Activated CD8-positive, alpha-beta T cell treated with anti-CD3 and anti-CD28 coated beads for 36 hours (primary cell): ENCODE results near the gene CACNA1S. TPM values are rescaled to one million over a fixed set of nuclear protein-coding genes. Genes with fewer than 3 reads are reported as not detected.

ENCODE experiments used
- ATAC-seq: fragments of 200-7000 bp; cut with Tn5 transposase; one replicate; pipeline ENCODE4 v1.10.0; 2021; ENCODE audit warnings: mild to moderate bottlenecking, moderate library complexity
- CTCF ChIA-PET: fragments of 350-600 bp; sonication (Branson Sonifier 250); formaldehyde crosslinking; loops from one replicate; lab custom pipeline; 2021; ENCODE audit warnings: antibody characterized with exemption; lab: Charles Lee
- POLR2A ChIA-PET: fragments of 350-600 bp; sonication (Branson Sonifier 250); formaldehyde crosslinking; loops from one replicate; lab custom pipeline; 2021; ENCODE audit warnings: antibody characterized with exemption; lab: Charles Lee
- DNase-seq: peaks from one replicate; pipeline ENCODE4 v3.0.0-alpha.2; 2020
- H3K27ac Mint-ChIP-seq: one replicate; pipeline ENCODE4 v1.8.0; 2021; ENCODE audit warnings: mild to moderate bottlenecking, mixed read lengths
- H3K27me3 Mint-ChIP-seq: one replicate; pipeline ENCODE4 v1.8.0; 2021; ENCODE audit warnings: mixed read lengths
- H3K36me3 Mint-ChIP-seq: one replicate; pipeline ENCODE4 v1.8.0; 2021; ENCODE audit warnings: low read depth, mixed read lengths
- H3K4me1 Mint-ChIP-seq: one replicate; pipeline ENCODE4 v1.8.0; 2021; ENCODE audit warnings: low read depth, mixed read lengths
- H3K4me3 Mint-ChIP-seq: one replicate; pipeline ENCODE4 v1.8.0; 2021; ENCODE audit warnings: mild to moderate bottlenecking, moderate library complexity, mixed read lengths
- H3K9me3 Mint-ChIP-seq: one replicate; pipeline ENCODE4 v1.8.0; 2021; ENCODE audit warnings: mixed read lengths
- intact Hi-C: fragments of 100-400 bp; cut with micrococcal nuclease; formaldehyde crosslinking; loops from one replicate; pipeline ENCODE4 v1.10.0; 2022
- total RNA-seq, 2 experiments: library from RNA; stranded (reverse); gene quantifications; one replicate each; pipeline ENCODE4 v1.2.3, GENCODE V29; 2021
- TF ChIP-seq, protein P1 (sequence below): fragments of 200-600 bp; IDR thresholded peaks from one replicate; pipeline ENCODE4 v1.8.0; 2022; ENCODE audit warnings: antibody characterized with exemption, mild to moderate bottlenecking

CACNA1S gene
- total RNA-seq, 2 experiments from 2014 or later, result not detected

DNA sequence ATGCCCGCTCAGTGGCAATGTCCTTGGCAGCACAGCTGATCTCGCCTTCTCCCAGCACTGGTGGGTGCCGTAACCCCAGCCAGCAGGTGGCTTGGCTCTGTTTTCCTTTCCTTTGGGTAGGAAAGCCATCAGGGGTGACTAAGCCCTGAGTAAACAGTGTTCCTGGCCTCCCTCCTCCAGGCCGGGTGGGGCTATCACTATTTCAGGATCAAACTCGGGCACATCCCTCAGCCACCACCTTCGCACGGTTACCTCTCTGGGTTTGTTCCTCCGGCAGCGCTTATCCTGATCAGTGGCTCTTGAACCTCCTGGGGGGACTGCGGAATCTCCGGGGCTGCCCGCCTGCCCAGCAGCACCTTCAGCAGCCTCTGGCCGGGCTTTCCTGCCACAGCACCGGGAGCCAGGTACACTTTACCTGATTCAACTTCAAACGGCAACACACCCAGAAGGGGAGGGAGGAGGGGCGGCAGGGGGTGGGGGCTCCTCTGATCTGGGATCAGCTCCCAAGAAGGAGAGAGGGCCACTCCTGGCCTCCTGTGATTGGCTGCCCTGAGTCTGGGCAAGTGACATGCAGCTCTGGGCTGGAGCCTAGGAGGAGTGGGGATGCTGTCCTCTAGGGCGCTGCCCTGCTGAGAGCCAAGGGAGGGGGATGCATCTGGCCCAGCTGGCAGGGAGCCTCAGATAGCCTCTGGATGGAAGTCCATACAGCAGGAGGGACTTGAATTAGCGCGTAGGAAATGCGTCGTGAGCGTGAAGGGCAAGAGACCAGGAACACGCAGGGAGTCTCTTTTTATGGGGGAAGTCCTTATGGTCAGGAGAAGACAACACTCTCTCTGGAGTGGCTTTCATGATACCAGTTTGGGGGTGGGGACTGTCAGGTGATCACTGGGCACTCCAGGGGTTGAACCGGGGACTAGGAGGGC, 14.9 kb upstream of the CACNA1S start, which contains the start of gene ASCL5:
ASCL5 (minus strand) TSS at position 353 of the 923 bp plus-strand sequence. CDS start 11,812 bp downstream, outside the sequence.
- intact Hi-C loops, result no loop called here
- Mint-ChIP-seq H3K4me1 (no peaks in the 10 kb centered on the region), H3K36me3 (no peaks in the 10 kb centered on the region), H3K27ac (no peak within 1 kb of the TSS), H3K4me3 (no peak within 1 kb of the TSS), H3K9me3 (no peaks in the 10 kb centered on the region), H3K27me3 (peaks cover 10% of the 10 kb centered on the region)
- TF ChIP-seq, protein P1, sequence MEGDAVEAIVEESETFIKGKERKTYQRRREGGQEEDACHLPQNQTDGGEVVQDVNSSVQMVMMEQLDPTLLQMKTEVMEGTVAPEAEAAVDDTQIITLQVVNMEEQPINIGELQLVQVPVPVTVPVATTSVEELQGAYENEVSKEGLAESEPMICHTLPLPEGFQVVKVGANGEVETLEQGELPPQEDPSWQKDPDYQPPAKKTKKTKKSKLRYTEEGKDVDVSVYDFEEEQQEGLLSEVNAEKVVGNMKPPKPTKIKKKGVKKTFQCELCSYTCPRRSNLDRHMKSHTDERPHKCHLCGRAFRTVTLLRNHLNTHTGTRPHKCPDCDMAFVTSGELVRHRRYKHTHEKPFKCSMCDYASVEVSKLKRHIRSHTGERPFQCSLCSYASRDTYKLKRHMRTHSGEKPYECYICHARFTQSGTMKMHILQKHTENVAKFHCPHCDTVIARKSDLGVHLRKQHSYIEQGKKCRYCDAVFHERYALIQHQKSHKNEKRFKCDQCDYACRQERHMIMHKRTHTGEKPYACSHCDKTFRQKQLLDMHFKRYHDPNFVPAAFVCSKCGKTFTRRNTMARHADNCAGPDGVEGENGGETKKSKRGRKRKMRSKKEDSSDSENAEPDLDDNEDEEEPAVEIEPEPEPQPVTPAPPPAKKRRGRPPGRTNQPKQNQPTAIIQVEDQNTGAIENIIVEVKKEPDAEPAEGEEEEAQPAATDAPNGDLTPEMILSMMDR, result no peak
- CTCF ChIA-PET, result interaction anchor here (2.1 kb wide), 1 partner anchor 8 kb away, joined by 5 read pairs; no protein-coding TSS in a partner anchor
- POLR2A ChIA-PET, result no interaction called here
- DNase-seq (no peak), ATAC-seq (no peak)

- intact Hi-C loops, result no loop called here
- no peak for ATAC-seq
- Mint-ChIP-seq H3K9me3 (no peaks in the 10 kb centered on the region), H3K27ac (no peak overlapping the region), H3K27me3 (peaks cover 10% of the 10 kb centered on the region), H3K4me3 (no peak overlapping the region), H3K4me1 (no peaks in the 10 kb centered on the region), H3K36me3 (no peaks in the 10 kb centered on the region)
- CTCF ChIA-PET, result interaction anchor here (1.7 kb wide), 1 partner anchor 12 kb away, joined by 5 read pairs; no protein-coding TSS in a partner anchor
- POLR2A ChIA-PET, result no interaction called here
- TF ChIP-seq, protein P1, result no peak
- no peak for DNase-seq
Observed at GRCh38 chr1:201126463-201126831, 14.2 kb upstream of the CACNA1S start.

- Mint-ChIP-seq H3K4me3 (no peak overlapping the region), H3K27ac (no peak overlapping the region), H3K4me1 (no peaks in the 10 kb centered on the region), H3K9me3 (no peaks in the 10 kb centered on the region), H3K27me3 (peaks cover 10% of the 10 kb centered on the region), H3K36me3 (no peaks in the 10 kb centered on the region)
- ATAC-seq (no peak), DNase-seq (no peak)
- TF ChIP-seq, protein P1, result no peak
- POLR2A ChIA-PET, result no interaction called here
- intact Hi-C loops, result no loop called here
- CTCF ChIA-PET, result interaction anchor here (1.7 to 1.9 kb wide), 2 partner anchors 11 to 12 kb away, joined by 5 read pairs; no protein-coding TSS in a partner anchor
Observed at GRCh38 chr1:201125800-201126199, 13.6 kb upstream of the CACNA1S start.

GRCh38 chr1:201125019-201125418, 12.8 kb upstream of the CACNA1S start:
- intact Hi-C loops, result no loop called here
- TF ChIP-seq, protein P1, result no peak
- H3K27me3 Mint-ChIP-seq, result peaks cover 10% of the 10 kb centered on the region
- H3K9me3 Mint-ChIP-seq, result no peaks in the 10 kb centered on the region
- H3K4me1 Mint-ChIP-seq, result peaks cover 3% of the 10 kb centered on the region
- DNase-seq, result no peak
- ATAC-seq, result no peak
- POLR2A ChIA-PET, result no interaction called here
- H3K36me3 Mint-ChIP-seq, result no peaks in the 10 kb centered on the region
- CTCF ChIA-PET, result interaction anchor here (1.7 to 1.9 kb wide), 2 partner anchors 10 to 12 kb away, joined by 5 read pairs; no protein-coding TSS in a partner anchor
- H3K27ac Mint-ChIP-seq, result no peak overlapping the region
- H3K4me3 Mint-ChIP-seq, result no peak overlapping the region

DNA sequence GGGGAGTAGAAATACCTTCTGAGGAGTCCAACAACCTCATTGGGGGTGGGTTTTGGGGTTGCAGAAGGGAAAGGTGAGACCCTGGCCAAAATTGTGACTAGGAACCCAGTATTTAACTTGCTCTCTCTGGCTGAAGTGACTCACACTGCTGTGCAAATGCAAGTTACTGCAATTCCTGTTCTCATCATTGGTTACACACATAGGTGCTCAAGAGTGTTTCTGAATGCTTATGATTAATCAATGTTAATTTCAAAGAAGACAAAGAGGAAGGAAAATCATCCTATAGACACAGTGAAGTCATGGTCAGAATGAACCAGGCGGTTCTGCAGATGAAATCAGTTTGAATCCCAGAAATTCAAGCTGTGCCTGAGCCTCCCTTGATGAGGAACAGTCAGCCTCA, 11.6 kb upstream of the CACNA1S start:
- no peak overlapping the region for H3K27ac Mint-ChIP-seq
- ChIA-PET POLR2A (no interaction called here), CTCF (interaction anchor here (1.9 kb wide), 1 partner anchor 10 kb away, joined by 5 read pairs; no protein-coding TSS in a partner anchor)
- ATAC-seq (no peak), DNase-seq (no peak)
- H3K27me3 Mint-ChIP-seq, result peaks cover 10% of the 10 kb centered on the region
- TF ChIP-seq, protein P1, result no peak
- intact Hi-C loops, result no loop called here
- no peaks in the 10 kb centered on the region for H3K36me3 Mint-ChIP-seq
- no peak overlapping the region for H3K4me3 Mint-ChIP-seq
- H3K9me3 Mint-ChIP-seq, result no peaks in the 10 kb centered on the region
- peaks cover 6% of the 10 kb centered on the region for H3K4me1 Mint-ChIP-seq
